Muscle layer of duodenum (tissue), 2 donors: Measurements from ENCODE around the gene NPAS3.

Experiments
- H3K27ac ChIP-seq: one replicate; pipeline ENCODE4 v1.7.0; 2013; ENCODE audit warnings: mild to moderate bottlenecking, low read length
- H3K27me3 ChIP-seq: one replicate; pipeline ENCODE4 v1.7.0; 2013; ENCODE audit warnings: low read depth, mild to moderate bottlenecking, control low read depth, low read length
- H3K36me3 ChIP-seq, 2 donors: one replicate each; pipeline ENCODE4 v1.7.0; 2013; ENCODE audit warnings: low read length in 2 of 2, control low read depth in 1 of 2, mild to moderate bottlenecking in 1 of 2; ENCODE audit not compliant: insufficient read depth in 2 of 2, control insufficient read depth in 1 of 2
- H3K4me1 ChIP-seq, 2 donors: one replicate each; pipeline ENCODE4 v1.7.0; 2013; ENCODE audit warnings: low read length in 2 of 2, mild to moderate bottlenecking in 2 of 2, control low read depth in 1 of 2, moderate library complexity in 1 of 2; ENCODE audit not compliant: insufficient read depth in 2 of 2, control insufficient read depth in 1 of 2
- H3K4me3 ChIP-seq, 2 donors: one replicate each; pipeline ENCODE4 v1.7.0; 2013; ENCODE audit warnings: low read length in 2 of 2, low read depth in 1 of 2, mild to moderate bottlenecking in 1 of 2
- H3K9me3 ChIP-seq, 2 donors: one replicate each; pipeline ENCODE4 v1.7.0; 2013; ENCODE audit warnings: low read length in 2 of 2, control low read depth in 1 of 2, mild to moderate bottlenecking in 1 of 2; ENCODE audit not compliant: control insufficient read depth in 1 of 2
- donor health status: healthy.

The NPAS3 gene

GRCh38 chr14:33026850-33027430, 88.3 kb downstream of the NPAS3 start:
- no peaks in the 10 kb centered on the region for H3K27me3 ChIP-seq
- H3K36me3 ChIP-seq, result no peaks in the 10 kb centered on the region
- H3K27ac ChIP-seq, result no peak overlapping the region
- H3K4me1 ChIP-seq, result peaks cover 0 to 3% of the 10 kb centered on the region in 2 donors
- H3K4me3 ChIP-seq, result no peak overlapping the region
- H3K9me3 ChIP-seq, result no peaks in the 10 kb centered on the region

GRCh38 chr14:33029511-33029910, 90.8 kb downstream of the NPAS3 start:
- Histone ChIP-seq H3K36me3 (no peaks in the 10 kb centered on the region), H3K9me3 (no peaks in the 10 kb centered on the region), H3K4me1 (peaks cover 0 to 3% of the 10 kb centered on the region in 2 donors)

GRCh38 chr14:33030386-33030785, 91.7 kb downstream of the NPAS3 start:
- peaks cover 0 to 3% of the 10 kb centered on the region in 2 donors for H3K4me1 ChIP-seq
- H3K4me3 ChIP-seq, result no peak overlapping the region
- H3K27me3 ChIP-seq, result no peaks in the 10 kb centered on the region
- H3K9me3 ChIP-seq, result no peaks in the 10 kb centered on the region
- no peaks in the 10 kb centered on the region for H3K36me3 ChIP-seq
- H3K27ac ChIP-seq, result no peak overlapping the region

More at GRCh38 chr14:33029511-33029910, 90.8 kb downstream of the NPAS3 start:
- Histone ChIP-seq H3K27ac (no peak overlapping the region), H3K4me3 (no peak overlapping the region), H3K27me3 (no peaks in the 10 kb centered on the region)

- H3K9me3 ChIP-seq, result no peaks in the 10 kb centered on the region
- H3K4me3 ChIP-seq, result no peak overlapping the region
- no peaks in the 10 kb centered on the region for H3K27me3 ChIP-seq
- H3K36me3 ChIP-seq, result no peaks in the 10 kb centered on the region
- no peak overlapping the region for H3K27ac ChIP-seq
- no peaks in the 10 kb centered on the region for H3K4me1 ChIP-seq
Measured at GRCh38 chr14:33035416-33036194, 96.9 kb downstream of the NPAS3 start.

- H3K36me3 ChIP-seq, result no peaks in the 10 kb centered on the region
- H3K4me3 ChIP-seq, result no peak overlapping the region
- no peaks in the 10 kb centered on the region for H3K27me3 ChIP-seq
- H3K4me1 ChIP-seq, result no peaks in the 10 kb centered on the region
- H3K9me3 ChIP-seq, result no peaks in the 10 kb centered on the region
- H3K27ac ChIP-seq, result no peak overlapping the region
Measured at GRCh38 chr14:33039311-33039710, 100.6 kb downstream of the NPAS3 start.

- H3K4me1 ChIP-seq, result no peaks in the 10 kb centered on the region
- H3K9me3 ChIP-seq, result peaks cover 0 to 3% of the 10 kb centered on the region in 2 donors
Measured at GRCh38 chr14:33040372-33041140, 101.9 kb downstream of the NPAS3 start.

GRCh38 chr14:33042591-33042990, 103.9 kb downstream of the NPAS3 start:
- Histone ChIP-seq H3K4me3 (no peak overlapping the region), H3K4me1 (no peaks in the 10 kb centered on the region), H3K9me3 (peaks cover 0 to 3% of the 10 kb centered on the region in 2 donors), H3K27ac (no peak overlapping the region), H3K27me3 (no peaks in the 10 kb centered on the region), H3K36me3 (no peaks in the 10 kb centered on the region)

More at GRCh38 chr14:33040372-33041140, 101.9 kb downstream of the NPAS3 start:
- Histone ChIP-seq H3K27me3 (no peaks in the 10 kb centered on the region), H3K36me3 (no peaks in the 10 kb centered on the region), H3K4me3 (no peak overlapping the region), H3K27ac (no peak overlapping the region)

- H3K4me3 ChIP-seq, result no peak overlapping the region
- H3K36me3 ChIP-seq, result no peaks in the 10 kb centered on the region
- peaks cover 0 to 3% of the 10 kb centered on the region in 2 donors for H3K9me3 ChIP-seq
- no peaks in the 10 kb centered on the region for H3K27me3 ChIP-seq
- no peak overlapping the region for H3K27ac ChIP-seq
- no peaks in the 10 kb centered on the region for H3K4me1 ChIP-seq
Measured at GRCh38 chr14:33045760-33046159, 107.1 kb downstream of the NPAS3 start.

GRCh38 chr14:33052943-33053342, 114.3 kb downstream of the NPAS3 start:
- H3K36me3 ChIP-seq, result no peaks in the 10 kb centered on the region

GRCh38 chr14:33056213-33056612, 117.5 kb downstream of the NPAS3 start:
- Histone ChIP-seq H3K4me3 (no peak overlapping the region), H3K27me3 (no peaks in the 10 kb centered on the region), H3K36me3 (no peaks in the 10 kb centered on the region), H3K27ac (no peak overlapping the region), H3K4me1 (no peaks in the 10 kb centered on the region), H3K9me3 (no peaks in the 10 kb centered on the region)

More at GRCh38 chr14:33052943-33053342, 114.3 kb downstream of the NPAS3 start:
- Histone ChIP-seq H3K9me3 (no peaks in the 10 kb centered on the region), H3K4me1 (no peaks in the 10 kb centered on the region), H3K4me3 (no peak overlapping the region), H3K27ac (no peak overlapping the region), H3K27me3 (no peaks in the 10 kb centered on the region)

GRCh38 chr14:33057585-33057984, 118.9 kb downstream of the NPAS3 start:
- Histone ChIP-seq H3K27me3 (no peaks in the 10 kb centered on the region), H3K9me3 (no peaks in the 10 kb centered on the region), H3K4me3 (no peak overlapping the region), H3K4me1 (no peaks in the 10 kb centered on the region), H3K36me3 (no peaks in the 10 kb centered on the region), H3K27ac (no peak overlapping the region)
